Measurements from ENCODE around the gene ZSCAN5B. TPM values are rescaled to one million over a fixed set of nuclear protein-coding genes. Genes with fewer than 3 reads are reported as not detected.

Gene ZSCAN5B
- total and polyA plus RNA-seq, 11 donors = 0.04 TPM; not detected in 10

DNA sequence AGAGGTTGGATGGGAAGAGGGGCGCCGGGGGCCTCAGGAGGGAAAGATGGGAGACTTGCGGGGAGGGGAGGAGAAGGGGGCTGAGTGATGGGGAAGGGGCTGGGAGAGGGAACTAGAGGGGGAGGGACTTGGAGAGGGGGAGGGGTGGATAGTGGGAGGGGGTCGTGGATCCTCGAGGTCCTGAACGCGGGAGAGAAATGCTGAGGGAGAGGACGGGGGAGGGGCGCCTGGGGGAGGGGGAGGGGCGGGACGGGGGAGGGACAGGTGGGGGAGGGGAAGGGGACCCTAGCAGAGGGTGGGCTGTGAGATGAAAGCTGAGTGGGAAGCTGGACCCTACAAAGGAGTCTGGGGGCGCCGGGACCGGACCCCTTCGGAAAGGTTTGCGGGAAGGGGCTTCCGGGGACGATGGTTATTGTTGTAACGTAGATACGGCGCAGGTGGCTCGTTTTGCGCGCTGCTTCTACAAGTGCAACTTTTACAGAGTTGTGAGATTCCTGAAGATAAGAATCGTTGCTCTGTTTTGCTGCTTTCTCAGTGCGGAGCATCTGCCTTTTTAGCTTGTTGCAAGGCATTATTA lies 56.1 kb downstream of the ZSCAN5B start:
- 1 to 4% (median 2%) methylated on average over 24 to 26 of the region's 26 CpGs for WGBS, 4 donors
- H3K4me1 ChIP-seq = peaks cover 0 to 30% (median 12%) of the 10 kb centered on the region in 12 donors

DNA sequence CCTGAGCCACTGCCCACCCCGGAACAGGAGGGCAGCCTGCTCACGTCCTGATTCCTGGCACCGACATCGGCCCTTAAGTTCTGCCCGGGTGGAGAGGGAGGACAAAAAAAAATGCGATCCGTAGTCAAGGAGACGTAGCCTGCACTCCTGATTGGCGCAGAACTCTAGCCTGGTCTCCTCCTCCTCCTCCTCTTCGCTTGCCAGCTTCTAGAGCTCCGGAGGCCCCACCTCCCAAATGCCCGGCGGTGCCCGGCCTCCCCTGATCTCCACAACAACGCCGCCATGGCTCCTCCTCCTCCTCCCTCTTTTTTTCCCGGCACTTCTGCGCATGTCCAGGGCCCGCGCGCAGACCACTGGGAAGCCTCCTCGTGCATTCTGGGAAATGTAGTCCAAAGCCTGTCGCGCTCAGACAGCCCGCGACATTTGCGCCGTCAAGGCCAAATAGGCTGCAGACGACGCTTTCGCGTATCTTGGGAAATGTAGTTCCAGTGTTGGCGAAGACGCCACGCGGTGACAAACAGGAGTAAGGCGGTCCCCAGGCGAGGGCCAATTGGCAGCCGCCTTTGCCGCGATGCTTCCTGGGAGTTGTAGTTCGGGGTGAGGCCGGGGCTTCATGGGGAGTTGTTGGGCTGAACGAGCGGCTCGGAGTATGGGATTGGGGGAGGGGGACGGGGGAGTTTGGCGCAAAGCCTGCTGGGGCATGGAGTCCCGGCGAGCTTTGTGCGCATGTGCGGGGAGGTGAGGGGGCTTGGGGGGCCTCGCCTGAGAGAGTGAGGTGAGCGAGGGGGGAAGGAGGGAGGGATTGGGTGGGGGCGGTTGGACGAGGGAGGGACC lies 56.8 kb downstream of the ZSCAN5B start, which contains the start of gene ZNF444:
TSS of gene ZNF444 (plus strand) at position 705 of the 834 bp plus-strand sequence. CDS start 5,625 bp downstream, outside the sequence.
- H3K27ac ChIP-seq = peak within 1 kb of the TSS; percentile 67 to 95 (median 86)
- TF ChIP-seq POLR2A (IDR thresholded peaks at IDR 0.05) = peak in 1 of 2 donors; percentile 61
- TF ChIP-seq, protein P1, sequence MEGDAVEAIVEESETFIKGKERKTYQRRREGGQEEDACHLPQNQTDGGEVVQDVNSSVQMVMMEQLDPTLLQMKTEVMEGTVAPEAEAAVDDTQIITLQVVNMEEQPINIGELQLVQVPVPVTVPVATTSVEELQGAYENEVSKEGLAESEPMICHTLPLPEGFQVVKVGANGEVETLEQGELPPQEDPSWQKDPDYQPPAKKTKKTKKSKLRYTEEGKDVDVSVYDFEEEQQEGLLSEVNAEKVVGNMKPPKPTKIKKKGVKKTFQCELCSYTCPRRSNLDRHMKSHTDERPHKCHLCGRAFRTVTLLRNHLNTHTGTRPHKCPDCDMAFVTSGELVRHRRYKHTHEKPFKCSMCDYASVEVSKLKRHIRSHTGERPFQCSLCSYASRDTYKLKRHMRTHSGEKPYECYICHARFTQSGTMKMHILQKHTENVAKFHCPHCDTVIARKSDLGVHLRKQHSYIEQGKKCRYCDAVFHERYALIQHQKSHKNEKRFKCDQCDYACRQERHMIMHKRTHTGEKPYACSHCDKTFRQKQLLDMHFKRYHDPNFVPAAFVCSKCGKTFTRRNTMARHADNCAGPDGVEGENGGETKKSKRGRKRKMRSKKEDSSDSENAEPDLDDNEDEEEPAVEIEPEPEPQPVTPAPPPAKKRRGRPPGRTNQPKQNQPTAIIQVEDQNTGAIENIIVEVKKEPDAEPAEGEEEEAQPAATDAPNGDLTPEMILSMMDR (IDR thresholded peaks at IDR 0.05) = no peak
- WGBS, 4 donors = 0 to 1% (median 1%) methylated on average over 45 to 56 of the region's 56 CpGs
- intact Hi-C loops (cut with DNase I) = loop anchor here in 6 of 10 donors (1.0 to 5.0 kb wide), 4 partner anchors 18 to 33 kb away; partner anchors contain the start of gene ZNF787 (in 5 of the 6)
- H3K27me3 ChIP-seq = no peaks in the 10 kb centered on the region
- no peaks in the 10 kb centered on the region for H3K36me3 ChIP-seq
- H3K4me1 ChIP-seq = peaks cover 0 to 28% (median 12%) of the 10 kb centered on the region in 12 donors
- peak; percentile 99 to 100 (median 99) for DNase-seq
- peak; percentile 93 to 95 (median 94) for ATAC-seq
- H3K9me3 ChIP-seq = no peaks in the 10 kb centered on the region
- H3K4me3 ChIP-seq = peak within 1 kb of the TSS; percentile 31 to 87 (median 68)

More for the DNA sequence above, 56.1 kb downstream of the ZSCAN5B start:
- peak in 1 of 5 donors; percentile 25 for DNase-seq
- ATAC-seq = no peak
- Histone ChIP-seq H3K36me3 (peaks cover 0 to 4% (median 0%) of the 10 kb centered on the region in 9 donors), H3K4me3 (peak overlapping the region; percentile 31 to 87 (median 68)), H3K9me3 (no peaks in the 10 kb centered on the region), H3K27me3 (no peaks in the 10 kb centered on the region), H3K27ac (peak overlapping the region; percentile 67 to 95 (median 86))
- intact Hi-C loops (cut with DNase I) = loop anchor here in 3 of 10 donors (2.0 to 5.0 kb wide), 2 partner anchors 21 to 34 kb away; partner anchors contain the start of gene ZNF787 (in 2 of the 3)
- no peak for TF ChIP-seq POLR2A (IDR thresholded peaks at IDR 0.05)
- TF ChIP-seq, protein P1 (IDR thresholded peaks at IDR 0.05) = no peak

DNA sequence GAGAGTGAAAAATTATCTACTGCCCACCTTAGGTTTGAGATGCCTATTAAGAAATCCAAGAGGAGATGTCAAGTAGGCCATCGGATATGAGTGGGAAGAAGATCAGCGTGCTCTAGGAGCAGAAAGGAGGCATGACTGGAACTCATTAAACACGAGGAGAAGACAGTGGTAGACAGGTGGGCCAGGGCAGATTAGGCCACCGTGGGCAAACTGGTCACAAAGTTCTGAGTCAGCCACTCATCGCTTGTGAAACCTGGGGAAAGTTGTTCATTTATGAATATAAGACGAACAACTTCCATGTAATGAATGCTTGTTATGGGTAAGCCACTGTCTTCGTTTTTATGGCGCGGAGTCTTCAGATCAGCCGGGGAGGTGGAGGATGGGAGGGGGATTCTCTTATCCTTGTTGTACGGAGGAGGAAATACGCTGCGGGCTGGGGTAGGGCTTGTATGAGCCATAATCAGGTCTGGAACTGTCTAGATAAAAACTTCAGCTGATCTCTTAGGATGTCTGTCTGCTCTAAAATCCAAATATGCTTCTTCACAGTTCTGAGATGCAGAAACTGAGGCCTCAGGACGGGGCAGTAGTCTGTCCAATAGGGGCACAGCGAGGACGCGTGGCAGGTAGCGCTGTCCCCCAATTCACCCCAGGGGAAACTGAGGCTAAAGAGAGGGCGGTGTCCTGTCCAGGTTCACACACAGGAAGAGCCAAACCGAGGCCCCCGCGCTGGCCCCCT lies 57.6 kb downstream of the ZSCAN5B start:
- Histone ChIP-seq H3K27me3 (no peaks in the 10 kb centered on the region), H3K9me3 (no peaks in the 10 kb centered on the region), H3K36me3 (no peaks in the 10 kb centered on the region), H3K4me1 (peaks cover 0 to 24% (median 12%) of the 10 kb centered on the region in 12 donors), H3K27ac (peak overlapping the region; percentile 67 to 95 (median 86)), H3K4me3 (peak overlapping the region; percentile 12 to 87 (median 68))
- ATAC-seq (no peak), DNase-seq (no peak)
- TF ChIP-seq, protein P1 (IDR thresholded peaks at IDR 0.05) = no peak
- no peak for TF ChIP-seq POLR2A (IDR thresholded peaks at IDR 0.05)
- 25 to 33% (median 29%) methylated on average over 22 of the region's 22 CpGs for WGBS, 4 donors
- intact Hi-C loops (cut with DNase I) = loop anchor here in 7 of 10 donors (1.0 to 5.0 kb wide), 5 partner anchors 18 to 38 kb away; partner anchors contain the start of gene ZNF787 (in 5 of the 7)

Other genes with a start within 250 kb of the ZSCAN5B start
- gene NLRP8, start 250.0 kb downstream of the ZSCAN5B start, total RNA-seq = not detected
- not detected for gene NLRP8, start 250.0 kb downstream of the ZSCAN5B start, polyA plus RNA-seq
- not detected for gene NLRP5, start 211.0 kb downstream of the ZSCAN5B start, total RNA-seq
- not detected for gene NLRP5, start 211.0 kb downstream of the ZSCAN5B start, polyA plus RNA-seq
- 10 to 100 TPM; 11.6 to 40.8 (median 24.9) TPM for gene ZNF787, start 76.5 kb downstream of the ZSCAN5B start, total RNA-seq
- gene ZNF787, start 76.5 kb downstream of the ZSCAN5B start, polyA plus RNA-seq = 10 to 100 TPM; 39.1 to 39.6 TPM
- 10 to 100 TPM; 14.8 to 35.8 (median 20.1) TPM for gene ZNF444, start 56.5 kb downstream of the ZSCAN5B start, total RNA-seq
- gene ZNF444, start 56.5 kb downstream of the ZSCAN5B start, polyA plus RNA-seq = 10 to 100 TPM; 15.9 to 21.4 TPM
- gene GALP, start 21.8 kb downstream of the ZSCAN5B start, total RNA-seq = not detected
- gene GALP, start 21.8 kb downstream of the ZSCAN5B start, polyA plus RNA-seq = not detected
- gene ZSCAN5C, start 4.5 kb upstream of the ZSCAN5B start, total RNA-seq = not detected
- gene ZSCAN5C, start 4.5 kb upstream of the ZSCAN5B start, polyA plus RNA-seq = not detected
- not detected for gene EDDM13, start 75.0 kb upstream of the ZSCAN5B start, total RNA-seq
- under 1 TPM in 1 of 2 donors, not detected in 1; 0.42 TPM for gene EDDM13, start 75.0 kb upstream of the ZSCAN5B start, polyA plus RNA-seq
- 10 to 100 TPM in 7 of 9 donors, 1 to 10 TPM in 2; 3.3 to 26.6 (median 18.1) TPM for gene ZSCAN5A, start 117.1 kb upstream of the ZSCAN5B start, total RNA-seq
- 10 to 100 TPM; 15.5 to 17.6 TPM for gene ZSCAN5A, start 117.1 kb upstream of the ZSCAN5B start, polyA plus RNA-seq
- 1 to 10 TPM; 3.5 to 6.2 (median 4.7) TPM for gene ZNF582, start 195.8 kb upstream of the ZSCAN5B start, total RNA-seq
- 1 to 10 TPM; 6.3 to 7.2 TPM for gene ZNF582, start 195.8 kb upstream of the ZSCAN5B start, polyA plus RNA-seq
- gene ZNF583, start 206.5 kb upstream of the ZSCAN5B start, total RNA-seq = 1 to 10 TPM; 4.1 to 7.9 (median 5.4) TPM
- 1 to 10 TPM; 3.3 to 4.9 TPM for gene ZNF583, start 206.5 kb upstream of the ZSCAN5B start, polyA plus RNA-seq

Data from heart left ventricle (tissue), 16 donors.